Stimulated activated CD8-positive, alpha-beta memory T cell treated with anti-CD3 and anti-CD28 coated beads, Interleukin-7, amount 100 ng/mL, for 48 hours (primary cell): Measurements from ENCODE around the gene SNTG2.

Source experiments
- DNase-seq, 2 donors: peaks; one replicate each; pipeline ENCODE4 v3.0.0-alpha.2; 2020; ENCODE audit warnings: low read depth in 1 of 2; ENCODE audit errors: extremely low read depth in 1 of 2

The SNTG2 gene

GRCh38 chr2:926259-926793 is 24.3 kb upstream of the SNTG2 start:
- no peak for DNase-seq

DNA sequence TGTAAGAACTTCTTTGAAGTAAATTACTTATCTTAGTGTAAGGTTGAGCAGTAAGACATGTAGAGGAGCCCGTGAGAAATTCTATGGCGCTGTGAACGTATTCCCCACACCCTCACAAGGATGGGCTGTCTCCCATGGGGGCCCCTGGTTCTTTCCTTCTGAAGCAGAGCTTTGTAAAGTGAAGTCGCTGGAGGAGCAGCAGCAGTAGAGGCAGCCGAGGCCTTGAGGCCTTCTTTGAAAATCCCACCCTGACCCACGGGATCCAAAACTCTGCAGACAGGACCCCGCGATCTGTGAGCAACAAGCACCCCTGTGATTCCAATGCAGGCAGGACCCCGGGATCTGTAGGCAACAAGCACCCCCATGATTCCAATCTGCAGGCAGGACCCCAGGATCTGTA is 23.8 kb upstream of the SNTG2 start:
- DNase-seq, result no peak

DNA sequence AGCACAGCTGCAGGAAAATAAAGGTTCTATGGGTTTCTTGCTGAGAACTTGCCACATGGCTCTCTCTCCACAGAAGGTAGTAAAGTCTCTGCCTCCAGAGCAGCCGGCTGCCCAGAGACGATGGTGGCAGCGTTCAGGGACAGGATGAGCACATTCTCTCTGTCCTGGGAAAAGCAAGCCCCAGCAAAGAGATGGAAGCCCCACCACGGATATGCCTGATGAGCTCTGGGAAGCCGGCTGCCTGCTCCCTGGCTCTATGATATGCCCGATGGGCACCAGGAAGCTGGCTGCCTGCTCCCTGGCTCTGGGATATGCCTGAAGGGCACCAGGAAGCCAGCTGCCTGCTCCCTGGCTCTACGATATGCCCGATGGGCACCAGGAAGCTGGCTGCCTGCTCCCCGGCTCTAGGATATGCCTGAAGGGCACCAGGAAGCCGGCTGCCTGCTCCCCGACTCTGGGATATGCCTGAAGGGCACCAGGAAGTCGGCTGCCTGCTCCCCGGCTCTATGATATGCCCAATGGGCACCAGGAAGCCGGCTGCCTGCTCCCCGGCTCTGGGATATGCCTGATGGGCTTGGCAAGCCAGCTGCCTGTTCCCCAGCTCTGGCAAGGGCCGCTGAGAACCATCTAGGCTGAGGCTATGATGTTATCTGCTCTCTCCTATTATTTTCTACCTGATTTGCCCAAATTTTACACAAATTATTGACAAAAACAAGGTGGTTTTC is 21.5 kb upstream of the SNTG2 start:
- DNase-seq, result no peak

DNA sequence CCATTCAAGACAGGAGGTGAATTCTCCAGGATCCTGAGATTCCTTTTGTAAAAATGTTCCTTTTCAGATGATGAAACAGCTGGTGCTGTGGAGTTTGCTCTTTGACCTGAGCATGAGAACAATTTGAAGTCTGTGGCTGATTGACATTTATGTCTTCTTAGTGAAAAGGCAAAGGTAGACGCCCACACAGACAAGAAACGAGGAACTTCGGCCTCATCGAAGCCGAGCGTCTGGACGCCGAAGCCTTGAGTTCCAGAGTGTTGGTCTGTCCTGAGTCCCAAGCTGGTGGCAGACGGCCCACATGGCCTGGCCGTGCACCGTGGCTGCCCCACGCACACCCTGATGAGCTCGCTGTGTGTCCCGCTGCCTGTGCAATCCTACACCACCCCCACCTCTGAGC is 20.7 kb upstream of the SNTG2 start:
- DNase-seq, result no peak

DNA sequence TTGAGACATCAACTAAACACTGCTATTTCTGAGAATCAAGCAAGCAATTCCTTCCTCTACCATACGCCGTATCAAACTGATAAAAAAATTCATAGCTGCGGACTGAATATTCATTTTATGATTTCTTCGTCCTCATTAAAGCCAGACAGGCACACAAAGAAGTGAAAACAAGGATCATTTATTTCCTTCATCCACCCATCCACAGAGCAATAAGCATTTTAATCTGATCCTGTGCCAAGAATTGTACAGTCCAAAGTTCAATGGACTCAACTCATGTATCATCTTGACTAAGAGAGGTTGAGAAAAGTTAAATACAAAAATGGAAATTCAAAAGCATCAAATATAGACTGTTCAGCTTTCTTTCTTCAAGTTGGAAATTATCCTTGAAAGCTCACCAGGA is 19.7 kb upstream of the SNTG2 start:
- DNase-seq, result no peak

GRCh38 chr2:932320-933115 is 18.1 kb upstream of the SNTG2 start:
- no peak for DNase-seq

DNA sequence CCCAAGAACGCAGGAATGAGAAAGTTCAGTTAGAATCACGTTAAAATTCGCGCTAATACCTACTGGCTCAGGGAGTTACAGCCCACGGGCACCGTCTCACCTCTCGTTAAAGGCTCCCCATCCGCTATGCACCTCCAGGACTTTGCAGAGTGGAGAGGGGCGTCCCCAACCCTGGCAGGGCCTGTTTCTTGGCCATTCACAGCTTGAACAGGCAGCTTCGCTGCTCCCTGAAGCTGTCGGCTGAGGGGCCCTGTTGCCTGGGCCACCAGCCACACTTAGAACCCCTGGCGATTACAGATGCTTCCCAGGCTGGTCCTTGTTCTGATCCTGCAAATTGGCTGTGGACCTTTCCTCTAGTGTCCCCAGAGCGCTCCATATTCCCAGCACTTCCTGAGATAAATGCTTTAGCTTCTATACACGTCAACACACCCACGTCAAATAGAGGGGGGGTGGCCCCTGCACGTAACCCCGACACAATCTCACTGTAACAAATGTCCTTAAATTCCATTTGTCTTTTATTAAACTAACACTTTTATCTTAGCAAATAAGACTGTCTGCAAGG is 16.8 kb upstream of the SNTG2 start:
- no peak for DNase-seq

GRCh38 chr2:937530-937929 is 13.1 kb upstream of the SNTG2 start:
- no peak for DNase-seq

- no peak for DNase-seq
Observed at GRCh38 chr2:938181-939005, 12.3 kb upstream of the SNTG2 start.

- no peak for DNase-seq
Observed at GRCh38 chr2:939936-940601, 10.6 kb upstream of the SNTG2 start.

DNA sequence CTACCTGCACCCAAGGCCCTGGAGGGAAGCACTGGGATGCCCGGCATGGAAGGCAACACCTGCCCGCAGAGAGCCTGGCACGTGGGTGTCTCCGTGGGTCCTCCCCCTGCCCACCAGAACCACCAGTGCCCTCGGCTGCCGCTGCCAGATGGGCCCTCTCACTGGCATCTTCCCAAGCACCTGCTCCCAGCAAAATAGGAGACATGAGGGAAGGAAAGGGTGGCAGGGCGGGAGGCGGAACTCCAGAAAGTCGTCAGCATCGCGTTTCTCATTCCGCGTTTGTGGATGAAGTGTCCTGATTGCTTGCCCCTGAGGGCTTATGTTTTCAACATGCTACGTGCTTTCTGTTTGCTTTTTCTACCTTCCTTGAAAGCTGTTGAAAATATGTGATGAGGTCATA is 8.8 kb upstream of the SNTG2 start:
- no peak for DNase-seq

DNA sequence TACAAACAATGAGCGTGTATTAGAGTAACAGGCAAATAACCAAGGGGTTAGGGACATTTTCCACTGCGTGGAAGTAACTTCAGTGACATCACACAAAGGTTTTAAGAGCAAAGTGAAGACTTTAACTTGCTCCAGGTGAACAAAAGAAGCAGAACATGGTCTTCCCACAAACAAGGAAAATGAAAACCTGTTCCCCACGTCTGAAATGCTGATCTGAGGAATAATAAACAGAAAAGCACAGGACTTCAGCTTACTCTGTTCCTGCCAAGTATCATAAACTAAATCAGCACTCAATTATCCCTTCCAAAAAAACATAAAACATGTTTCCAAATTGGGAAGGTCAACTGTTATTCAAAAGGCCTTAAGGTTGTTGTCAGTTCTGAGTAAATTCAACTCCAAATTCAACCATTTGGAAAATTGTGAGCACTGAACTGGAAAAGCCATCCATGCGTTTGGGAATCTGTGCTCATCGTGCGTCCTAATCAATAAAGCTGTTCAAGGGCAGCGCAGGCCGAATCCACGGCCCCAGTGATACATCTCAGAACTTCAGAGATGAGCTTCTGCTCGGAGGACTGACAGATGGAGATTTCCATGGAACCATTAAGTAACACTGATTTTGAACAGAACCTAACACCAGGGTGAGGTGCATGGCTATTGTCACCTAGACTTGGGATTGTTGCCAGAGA is 7.7 kb upstream of the SNTG2 start:
- no peak for DNase-seq

GRCh38 chr2:943461-943797 is 7.2 kb upstream of the SNTG2 start:
- DNase-seq, result no peak

DNA sequence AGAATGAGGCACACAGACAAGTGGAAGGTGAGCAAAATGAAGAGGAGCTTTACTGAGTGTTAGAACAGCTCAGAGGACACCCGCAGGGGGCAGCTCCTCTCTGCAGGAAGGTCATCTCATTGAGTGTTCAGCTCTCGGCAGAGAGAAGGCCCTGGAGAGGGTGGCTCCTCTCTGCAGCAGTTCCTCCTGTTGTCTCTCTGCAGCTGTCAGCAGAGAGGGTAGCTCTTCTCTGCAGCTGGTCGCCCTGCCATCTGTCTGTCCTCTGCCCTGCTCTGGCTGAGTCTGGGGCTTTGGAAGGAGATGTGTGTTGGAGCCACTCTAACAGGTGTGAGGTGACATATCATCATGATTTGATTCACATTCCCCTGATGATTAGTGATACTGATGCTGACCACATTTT is 6.8 kb upstream of the SNTG2 start:
- no peak for DNase-seq

DNA sequence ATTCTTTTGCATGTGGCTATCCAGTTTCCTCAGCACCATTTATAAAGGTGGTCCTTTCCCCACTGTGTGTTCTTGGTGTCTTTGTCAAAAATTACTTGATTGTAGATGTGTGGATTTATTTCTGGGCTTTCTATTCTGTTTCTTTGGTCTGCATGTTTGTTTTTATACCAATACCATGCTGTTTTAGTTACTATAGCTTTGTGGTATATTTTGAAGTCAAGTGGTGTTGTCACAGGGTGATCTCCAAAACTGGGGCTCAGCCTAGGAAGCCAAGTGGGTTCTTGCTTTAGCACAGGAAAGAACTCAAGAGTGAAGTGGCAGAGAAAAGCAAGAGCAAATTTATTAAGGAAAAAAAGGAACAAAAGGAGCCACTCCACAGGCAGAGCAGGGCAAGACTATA is 6.0 kb upstream of the SNTG2 start:
- DNase-seq, result no peak

- DNase-seq, result no peak
Observed at GRCh38 chr2:945104-945503, 5.5 kb upstream of the SNTG2 start.

DNA sequence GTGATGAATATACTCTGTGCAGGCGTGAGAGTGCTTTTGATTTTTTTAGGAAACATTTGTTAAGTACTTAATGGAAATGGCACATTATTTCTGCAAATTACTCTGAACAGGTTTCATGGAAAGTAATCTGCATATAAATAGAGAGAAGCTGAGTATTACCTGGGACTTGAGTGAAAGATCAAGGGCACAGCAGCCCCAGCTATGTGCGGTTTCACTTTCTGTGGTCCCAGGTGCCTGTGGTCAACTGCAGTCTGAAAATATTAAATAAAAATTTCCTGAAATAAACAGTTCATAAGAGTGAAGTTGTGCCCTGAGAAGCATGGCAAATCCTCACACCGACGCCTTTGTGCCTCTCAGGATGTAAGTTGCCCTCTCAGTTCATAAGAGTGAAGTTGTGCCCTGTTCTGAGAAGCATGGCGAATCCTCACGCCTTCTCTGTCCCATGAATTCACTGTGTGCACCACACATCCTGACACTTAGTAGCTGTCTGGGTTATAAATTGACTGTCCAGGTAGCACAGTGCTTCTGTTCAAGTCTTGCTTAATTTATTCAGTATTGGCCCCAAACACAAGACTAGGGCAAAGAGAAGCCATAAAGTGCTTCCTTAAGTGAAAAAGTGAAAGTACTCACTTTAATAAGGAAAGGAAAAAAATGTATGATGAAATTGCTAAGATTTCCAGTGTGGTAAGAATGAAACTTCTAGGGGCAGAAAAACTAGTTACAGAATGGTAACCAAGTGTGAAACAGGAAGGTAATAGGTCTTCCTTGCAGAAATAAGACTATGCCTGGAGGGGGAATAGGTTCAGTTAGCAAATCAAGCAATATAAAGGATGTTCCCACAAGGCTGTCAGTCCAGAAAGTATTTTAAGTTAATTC is 4.3 kb upstream of the SNTG2 start:
- DNase-seq, result no peak

DNA sequence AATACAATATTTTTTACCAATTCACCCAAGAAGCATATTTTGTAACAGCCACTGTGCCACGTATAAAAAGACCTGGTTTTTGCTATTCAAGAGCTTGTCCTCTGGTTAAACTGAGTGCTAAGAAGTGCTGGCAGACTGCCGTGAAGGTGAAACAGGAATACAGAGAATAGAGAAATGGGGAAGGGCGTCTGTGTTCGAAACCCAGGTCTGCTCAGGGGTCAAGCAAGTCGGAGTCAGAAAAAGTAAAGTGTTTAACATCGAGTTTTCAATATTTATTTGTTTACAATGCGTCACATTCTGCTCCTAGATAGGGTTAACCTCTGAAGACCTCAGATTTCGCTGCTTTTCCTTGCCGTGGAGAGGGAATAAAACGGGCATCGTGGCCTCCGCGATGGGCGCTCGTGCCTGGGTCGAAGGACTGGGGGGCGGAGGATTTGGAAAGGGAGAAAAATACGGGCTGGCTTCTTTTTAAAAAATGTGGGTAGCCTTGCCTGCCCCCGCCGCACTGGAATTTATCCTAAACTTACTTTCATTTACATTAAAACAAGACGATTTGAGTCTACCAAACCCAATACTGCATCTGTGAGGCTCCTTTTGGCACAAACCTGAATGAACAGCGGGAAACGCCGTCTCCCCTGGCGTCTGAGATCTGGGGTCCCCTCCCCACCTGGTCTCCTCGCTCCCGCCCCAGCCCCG is 1.1 kb upstream of the SNTG2 start:
- no peak for DNase-seq
